ENCODE data around the gene PTPRC.

- TF ChIP-seq EZH2 (IDR thresholded peaks at IDR 0.05; ENCODE audit: low read length): no peak
- TF ChIP-seq CTCF (optimal IDR thresholded peaks at IDR 0.05 in 1 of 3, IDR thresholded peaks at IDR 0.05 in 1 of 3, conservative IDR thresholded peaks at IDR 0.05 in 1 of 3; ENCODE audit: extremely low read depth in 1 of 3, insufficient read depth in 2 of 3, low read length in 3 of 3): no peak
These were observed 25.4 kb downstream of the PTPRC start for GRCh38 chr1:198664068-198664788.

Data from keratinocyte (primary cell).